DND-41 (cell line): ENCODE results near the gene VCAN.

ENCODE experiments used
- ATAC-seq: fragments of 200-7000 bp; cut with Tn5 transposase; 3 replicates; pipeline ENCODE4 v1.9.1; 2021; ENCODE audit warnings: low read depth; ENCODE audit not compliant: insufficient read depth
- DNase-seq: peaks from one replicate; pipeline ENCODE4 v3.0.0-alpha.2; 2020
- H2AFZ ChIP-seq: 2 replicates; pipeline ENCODE4 v1.6.0; 2012; ENCODE audit warnings: low read depth, low read length
- H3K27ac ChIP-seq: 2 replicates; pipeline ENCODE4 v1.5.1; 2012; ENCODE audit warnings: low read length, inconsistent platforms
- H3K27me3 ChIP-seq: fragments of 200-600 bp; sonication (generic); 2 replicates; pipeline ENCODE4 v1.6.0; 2012; ENCODE audit warnings: low read length, mild to moderate bottlenecking, inconsistent platforms; ENCODE audit not compliant: insufficient read depth, poor library complexity
- H3K36me3 ChIP-seq: 2 replicates; pipeline ENCODE4 v1.5.1; 2012; ENCODE audit warnings: low read length, inconsistent platforms; ENCODE audit not compliant: insufficient read depth
- H3K4me1 ChIP-seq: 2 replicates; pipeline ENCODE4 v1.5.1; 2012; ENCODE audit warnings: mild to moderate bottlenecking, low read length; ENCODE audit not compliant: insufficient read depth
- H3K4me2 ChIP-seq: 2 replicates; pipeline ENCODE4 v1.6.0; 2012; ENCODE audit warnings: mild to moderate bottlenecking, moderate library complexity, low read length, inconsistent platforms; ENCODE audit not compliant: insufficient read depth
- H3K4me3 ChIP-seq, 2 experiments: fragments of 200-600 bp in 1 of 2; shearing (Covaris generic) in 1 of 2; 2 replicates each; pipeline ENCODE4 v1.5.1; 2012 to 2016; ENCODE audit warnings: inconsistent platforms in 2 of 2, low read length in 2 of 2, mild to moderate bottlenecking in 2 of 2, low read depth in 1 of 2, moderate library complexity in 1 of 2
- H3K79me2 ChIP-seq: 2 replicates; pipeline ENCODE4 v1.6.0; 2012; ENCODE audit warnings: low read length, inconsistent platforms; ENCODE audit not compliant: insufficient read depth
- H3K9ac ChIP-seq: 2 replicates; pipeline ENCODE4 v1.6.0; 2012; ENCODE audit warnings: low read depth, mild to moderate bottlenecking, inconsistent platforms, low read length, moderate library complexity
- H3K9me3 ChIP-seq: 2 replicates; pipeline ENCODE4 v1.5.1; 2012; ENCODE audit warnings: low read length, moderate library complexity, mild to moderate bottlenecking, inconsistent platforms; ENCODE audit not compliant: insufficient read depth, severe bottlenecking
- H4K20me1 ChIP-seq: 2 replicates; pipeline ENCODE4 v1.6.0; 2012; ENCODE audit warnings: low read length; ENCODE audit not compliant: insufficient read depth
- EZH2 ChIP-seq: IDR thresholded peaks from 3 replicates; pipeline ENCODE4 v1.6.1; 2012; ENCODE audit warnings: borderline replicate concordance, low read depth, mild to moderate bottlenecking, moderate library complexity, low read length, inconsistent platforms; ENCODE audit not compliant: severe bottlenecking
- TF ChIP-seq, protein P1 (sequence below): IDR thresholded peaks from 2 replicates; pipeline ENCODE4 v1.5.1; 2012; ENCODE audit warnings: borderline replicate concordance, low read length, moderate library complexity, mild to moderate bottlenecking; ENCODE audit not compliant: poor library complexity, severe bottlenecking; ENCODE audit errors: extremely low read depth

The VCAN gene

DNA sequence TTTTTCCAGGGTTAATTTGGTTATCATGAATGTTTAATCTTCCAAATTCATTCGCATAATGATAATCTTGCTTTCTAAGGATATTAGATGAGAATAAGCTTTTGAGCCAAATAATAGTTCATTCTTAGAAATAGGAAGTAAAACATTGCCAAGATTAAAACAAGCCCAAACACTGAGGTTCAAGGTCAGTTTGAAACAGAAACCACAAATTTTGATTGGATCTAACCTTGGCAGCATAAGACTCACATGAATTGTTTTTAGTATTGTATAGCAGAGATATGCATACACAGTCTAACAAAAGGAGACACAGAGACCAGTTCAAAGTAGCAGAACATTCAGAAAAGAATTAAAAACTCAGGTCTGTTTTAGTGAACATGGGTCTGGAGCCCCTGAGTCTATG is 43.4 kb upstream of the VCAN start:
- DNase-seq (no peak), ATAC-seq (peak; percentile 52; the same call in 2 of the 3 replicates)
- Histone ChIP-seq H3K9ac (no peak overlapping the region), H3K36me3 (no peaks in the 10 kb centered on the region), H3K27ac (0 out of 2 replicates have a peak overlapping the region, but pooled peaks have one; percentile 1), H3K4me2 (no peak overlapping the region), H3K4me3 (no peak overlapping the region), H4K20me1 (no peaks in the 10 kb centered on the region), H3K4me1 (peaks cover 5% of the 10 kb centered on the region; the same call in 1 of the 2 replicates), H3K79me2 (no peaks in the 10 kb centered on the region), H2AFZ (peak overlapping the region; percentile 37; the same call in 1 of the 2 replicates), H3K27me3 (no peaks in the 10 kb centered on the region), H3K9me3 (no peaks in the 10 kb centered on the region)
- TF ChIP-seq, protein P1, sequence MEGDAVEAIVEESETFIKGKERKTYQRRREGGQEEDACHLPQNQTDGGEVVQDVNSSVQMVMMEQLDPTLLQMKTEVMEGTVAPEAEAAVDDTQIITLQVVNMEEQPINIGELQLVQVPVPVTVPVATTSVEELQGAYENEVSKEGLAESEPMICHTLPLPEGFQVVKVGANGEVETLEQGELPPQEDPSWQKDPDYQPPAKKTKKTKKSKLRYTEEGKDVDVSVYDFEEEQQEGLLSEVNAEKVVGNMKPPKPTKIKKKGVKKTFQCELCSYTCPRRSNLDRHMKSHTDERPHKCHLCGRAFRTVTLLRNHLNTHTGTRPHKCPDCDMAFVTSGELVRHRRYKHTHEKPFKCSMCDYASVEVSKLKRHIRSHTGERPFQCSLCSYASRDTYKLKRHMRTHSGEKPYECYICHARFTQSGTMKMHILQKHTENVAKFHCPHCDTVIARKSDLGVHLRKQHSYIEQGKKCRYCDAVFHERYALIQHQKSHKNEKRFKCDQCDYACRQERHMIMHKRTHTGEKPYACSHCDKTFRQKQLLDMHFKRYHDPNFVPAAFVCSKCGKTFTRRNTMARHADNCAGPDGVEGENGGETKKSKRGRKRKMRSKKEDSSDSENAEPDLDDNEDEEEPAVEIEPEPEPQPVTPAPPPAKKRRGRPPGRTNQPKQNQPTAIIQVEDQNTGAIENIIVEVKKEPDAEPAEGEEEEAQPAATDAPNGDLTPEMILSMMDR = no peak

GRCh38 chr5:83428890-83429289 is 42.7 kb upstream of the VCAN start:
- no peaks in the 10 kb centered on the region for H3K27me3 ChIP-seq
- ATAC-seq (no peak), DNase-seq (no peak)
- H3K36me3 ChIP-seq = no peaks in the 10 kb centered on the region
- H3K27ac ChIP-seq = no peak overlapping the region
- no peaks in the 10 kb centered on the region for H3K9me3 ChIP-seq
- H3K79me2 ChIP-seq = no peaks in the 10 kb centered on the region
- H2AFZ ChIP-seq = no peak overlapping the region
- H4K20me1 ChIP-seq = no peaks in the 10 kb centered on the region
- no peak overlapping the region for H3K4me2 ChIP-seq
- peaks cover 5% of the 10 kb centered on the region; the same call in 1 of the 2 replicates for H3K4me1 ChIP-seq
- H3K4me3 ChIP-seq = no peak overlapping the region
- no peak overlapping the region for H3K9ac ChIP-seq
- TF ChIP-seq EZH2 = no peak
- TF ChIP-seq, protein P1 = no peak

DNA sequence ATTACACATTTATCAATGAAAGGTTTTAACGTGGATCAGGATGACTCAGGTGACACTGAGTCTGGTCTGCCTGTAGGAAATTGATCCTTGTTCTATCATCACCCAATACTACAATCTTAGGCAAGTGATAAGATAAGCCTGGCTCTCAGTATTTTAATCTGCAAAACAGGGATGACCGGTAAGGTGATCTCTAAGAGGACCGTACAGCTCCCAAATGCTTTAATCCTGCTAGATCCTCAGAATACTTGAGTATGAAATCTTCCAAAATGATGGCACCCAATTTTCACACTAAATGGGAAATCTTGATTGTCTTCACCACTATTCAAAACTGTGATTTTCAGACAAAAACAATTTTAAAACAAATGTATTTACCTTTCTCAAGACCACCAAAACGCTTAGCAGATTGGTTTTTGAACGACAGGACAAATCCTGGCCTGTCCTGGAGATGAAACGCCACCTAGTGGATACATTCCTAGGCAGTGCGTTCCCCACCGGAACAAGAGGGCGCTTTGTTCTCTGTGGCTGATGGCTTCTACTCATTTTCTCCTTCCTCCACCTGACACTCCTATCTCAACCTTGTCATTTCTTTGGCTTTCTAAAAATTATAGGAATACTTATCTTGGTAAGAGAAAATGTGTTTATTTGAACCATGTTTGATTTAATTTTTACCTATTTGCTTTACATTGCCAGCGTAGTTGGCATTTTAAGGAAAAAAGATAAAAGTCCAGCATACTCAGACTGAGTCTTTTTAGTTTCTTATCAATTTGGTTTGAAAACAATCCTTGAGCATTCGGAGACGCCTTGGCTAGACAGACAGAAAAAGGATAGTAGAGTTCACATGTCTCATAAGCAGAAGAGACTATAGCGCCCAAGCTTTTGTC is 41.2 kb upstream of the VCAN start:
- DNase-seq (peak; percentile 61), ATAC-seq (peak; percentile 81)
- Histone ChIP-seq H3K4me2 (no peak overlapping the region), H3K4me3 (no peak overlapping the region), H3K36me3 (no peaks in the 10 kb centered on the region), H3K27ac (no peak overlapping the region), H3K9ac (no peak overlapping the region), H2AFZ (no peak overlapping the region), H3K9me3 (no peaks in the 10 kb centered on the region), H4K20me1 (no peaks in the 10 kb centered on the region), H3K79me2 (no peaks in the 10 kb centered on the region), H3K4me1 (peaks cover 5% of the 10 kb centered on the region; the same call in 1 of the 2 replicates), H3K27me3 (no peaks in the 10 kb centered on the region)
- TF ChIP-seq EZH2 = no peak
- TF ChIP-seq, protein P1 = peak; percentile 84
